Embryonic facial prominence (tissue), 1 donor: ENCODE measurements around the gene MGST3.
"Not testable (repeated sequence)": the region's sequence is repeated elsewhere in the genome, so short reads cannot be mapped to it uniquely, and the experiment has no call there.

Experiments
- DNase-seq: peaks from one replicate; pipeline ENCODE4 v3.0.0-alpha.2; 2016; ENCODE audit errors: extremely low spot score

Gene MGST3

GRCh38 chr1:165658766-165659580, 27.9 kb downstream of the MGST3 start:
- DNase-seq: not testable (repeated sequence)

DNA sequence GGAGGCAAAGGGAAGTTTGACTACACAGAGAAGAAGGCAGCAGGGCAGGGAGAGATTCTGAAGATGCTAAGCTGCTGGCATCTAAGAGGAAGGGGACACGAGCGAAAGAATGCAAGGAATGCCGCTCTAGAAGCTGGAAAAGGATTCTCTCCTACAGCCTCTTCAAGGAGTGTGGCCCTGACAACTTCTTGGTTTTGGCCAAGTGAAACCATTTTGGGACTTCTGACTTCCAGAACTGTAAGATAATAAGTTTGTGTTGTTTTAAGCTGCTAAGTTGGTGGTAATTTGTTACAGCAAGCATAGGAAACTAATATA, 28.5 kb downstream of the MGST3 start:
- DNase-seq: no peak

DNA sequence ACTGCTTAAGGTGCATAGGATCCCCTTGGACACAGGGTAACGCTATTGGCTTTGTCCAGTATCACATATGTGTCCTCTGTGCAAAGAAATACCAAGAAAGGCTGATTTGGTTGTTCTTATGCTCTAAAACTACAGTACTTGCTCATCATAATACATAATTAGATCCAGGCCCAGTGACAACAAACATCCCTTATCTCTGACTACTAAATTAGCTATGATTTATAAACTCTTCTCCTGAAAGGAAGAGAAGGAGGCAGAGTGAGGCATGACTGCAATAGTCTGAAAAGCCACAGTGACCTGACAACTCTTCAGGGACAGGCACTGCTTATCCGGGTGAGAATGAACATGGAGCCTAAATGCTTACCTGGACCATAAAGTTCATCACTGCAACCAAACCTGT, 30.7 kb downstream of the MGST3 start:
- DNase-seq: no peak

DNA sequence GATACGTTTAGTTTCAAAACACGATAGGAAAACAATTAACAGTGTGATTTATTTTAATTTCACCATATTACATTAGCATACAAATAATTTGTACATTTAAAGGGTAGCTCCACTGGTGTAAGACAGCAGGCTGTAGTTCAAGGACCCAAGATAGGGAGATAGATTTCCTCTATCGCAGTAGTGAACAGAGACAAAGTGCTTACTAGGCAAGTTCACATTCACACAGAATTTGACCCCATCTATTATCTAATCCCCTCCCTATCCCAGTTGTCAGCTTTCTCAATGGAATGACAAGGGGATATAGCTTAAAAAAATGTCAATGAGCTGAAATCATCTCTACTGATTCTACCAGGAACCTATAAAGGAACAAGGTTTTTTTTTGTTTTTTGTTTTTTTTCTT, 31.2 kb downstream of the MGST3 start:
- no peak for DNase-seq

- no peak for DNase-seq
Measured at GRCh38 chr1:165666152-165666825, 35.3 kb downstream of the MGST3 start.

DNA sequence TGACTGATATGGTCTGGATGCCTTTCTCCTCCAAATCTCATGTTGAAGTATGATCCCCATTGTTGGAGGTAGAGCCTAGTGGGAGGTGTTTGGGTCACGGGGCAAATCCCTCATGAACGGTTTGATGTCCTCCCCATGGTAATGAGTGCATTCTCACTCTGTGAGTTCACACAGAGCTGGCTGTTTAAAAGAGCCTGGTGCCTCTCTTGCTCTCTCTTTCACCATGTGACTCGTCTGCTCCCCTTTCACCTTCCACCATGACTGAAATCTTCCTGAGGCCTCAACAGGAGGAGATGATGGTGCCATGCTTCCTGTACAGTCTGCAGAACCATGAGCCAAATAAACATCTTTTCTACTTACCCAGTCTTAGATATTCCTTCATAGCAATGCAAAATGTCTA, 37.1 kb downstream of the MGST3 start:
- DNase-seq: no peak

- DNase-seq: no peak
Measured at GRCh38 chr1:165671526-165671925, 40.5 kb downstream of the MGST3 start.

GRCh38 chr1:165674599-165674998, 43.6 kb downstream of the MGST3 start:
- DNase-seq: no peak

GRCh38 chr1:165675794-165676193, 44.8 kb downstream of the MGST3 start:
- DNase-seq: no peak

DNA sequence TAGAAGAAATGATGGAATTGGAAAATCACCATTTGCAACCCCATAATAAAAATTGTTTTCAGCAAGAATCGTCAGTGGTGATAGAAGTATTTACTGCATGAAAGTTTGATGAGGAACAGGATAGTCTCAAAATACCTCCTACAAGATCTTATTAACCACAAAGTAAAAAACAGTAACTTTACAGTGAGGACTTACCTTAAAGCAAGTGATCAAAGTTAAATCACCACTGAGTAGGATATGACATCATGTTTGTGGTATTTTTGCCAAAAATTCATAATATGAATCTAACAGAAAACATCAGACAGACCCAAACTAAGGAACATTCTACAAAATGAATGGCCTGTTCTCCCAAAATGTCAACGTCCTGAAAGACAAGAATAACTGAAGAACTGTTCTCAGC, 47.5 kb downstream of the MGST3 start:
- DNase-seq: no peak

GRCh38 chr1:165679282-165680036, 48.4 kb downstream of the MGST3 start:
- DNase-seq: no peak

DNA sequence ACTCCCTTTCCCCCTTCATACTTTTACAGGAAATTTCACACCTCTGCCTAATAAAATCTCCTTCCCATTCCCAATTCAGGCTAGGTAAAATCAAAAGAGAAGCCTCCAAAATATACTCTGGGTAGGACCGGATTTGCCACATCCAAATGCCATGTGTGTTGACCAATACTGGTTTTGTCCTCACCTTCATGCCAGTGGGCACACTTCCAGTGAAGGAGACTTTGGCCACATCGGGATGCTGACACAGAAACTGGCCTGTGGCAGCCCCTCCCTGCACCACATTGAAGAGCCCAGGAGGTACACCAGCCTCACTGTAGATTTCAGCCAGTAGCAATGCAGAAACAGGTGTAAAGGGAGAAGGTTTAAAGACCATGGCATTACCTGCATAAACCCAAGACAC, 49.3 kb downstream of the MGST3 start:
- DNase-seq: no peak

DNA sequence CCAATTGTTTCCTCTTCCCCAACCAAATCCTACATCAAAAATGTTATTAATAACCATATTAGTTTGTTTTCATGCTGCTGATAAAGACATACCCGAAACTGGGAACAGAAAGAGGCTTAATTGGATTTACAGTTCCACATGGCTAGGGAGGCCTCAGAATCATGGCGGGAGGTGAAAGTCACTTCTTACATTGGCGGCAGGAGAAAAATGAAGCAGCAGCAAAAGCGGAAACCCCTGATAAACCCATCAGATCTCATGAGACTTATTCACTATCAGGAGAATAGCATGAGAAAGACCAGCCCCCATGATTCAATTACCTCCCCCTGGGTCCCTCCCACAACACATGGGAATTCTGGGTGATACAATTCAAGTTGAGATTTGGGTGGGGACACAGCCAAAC, 49.7 kb downstream of the MGST3 start:
- DNase-seq: not testable (repeated sequence)

DNA sequence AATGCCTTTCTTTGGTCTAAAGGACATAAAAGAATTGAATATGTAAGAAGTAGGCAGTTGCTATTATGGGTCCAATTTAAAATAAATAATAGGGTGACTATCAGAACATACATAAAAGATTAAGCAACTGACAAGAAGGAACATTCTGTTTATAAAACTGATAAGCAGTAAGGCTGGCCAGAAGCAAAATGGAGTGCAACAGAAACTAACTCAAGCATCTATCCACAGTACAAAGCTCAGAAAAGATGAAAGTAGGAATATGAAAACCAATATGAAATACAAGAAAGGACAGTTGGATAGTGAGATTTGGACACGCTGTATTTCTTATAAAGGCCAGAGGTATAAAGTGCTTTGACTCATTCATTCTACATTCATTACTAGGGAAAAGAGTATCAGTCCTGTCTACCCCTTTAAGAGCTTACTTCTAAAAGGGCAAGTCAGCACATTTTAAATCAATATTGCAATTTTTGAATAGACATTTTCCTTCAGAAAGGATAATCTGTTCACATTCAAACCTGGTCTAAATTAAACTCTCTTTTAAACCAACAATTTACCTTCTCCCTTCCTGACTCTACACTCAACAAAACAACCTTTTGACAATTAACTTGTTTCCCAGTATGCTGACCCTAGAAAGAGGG, 52.9 kb downstream of the MGST3 start:
- DNase-seq: no peak

DNA sequence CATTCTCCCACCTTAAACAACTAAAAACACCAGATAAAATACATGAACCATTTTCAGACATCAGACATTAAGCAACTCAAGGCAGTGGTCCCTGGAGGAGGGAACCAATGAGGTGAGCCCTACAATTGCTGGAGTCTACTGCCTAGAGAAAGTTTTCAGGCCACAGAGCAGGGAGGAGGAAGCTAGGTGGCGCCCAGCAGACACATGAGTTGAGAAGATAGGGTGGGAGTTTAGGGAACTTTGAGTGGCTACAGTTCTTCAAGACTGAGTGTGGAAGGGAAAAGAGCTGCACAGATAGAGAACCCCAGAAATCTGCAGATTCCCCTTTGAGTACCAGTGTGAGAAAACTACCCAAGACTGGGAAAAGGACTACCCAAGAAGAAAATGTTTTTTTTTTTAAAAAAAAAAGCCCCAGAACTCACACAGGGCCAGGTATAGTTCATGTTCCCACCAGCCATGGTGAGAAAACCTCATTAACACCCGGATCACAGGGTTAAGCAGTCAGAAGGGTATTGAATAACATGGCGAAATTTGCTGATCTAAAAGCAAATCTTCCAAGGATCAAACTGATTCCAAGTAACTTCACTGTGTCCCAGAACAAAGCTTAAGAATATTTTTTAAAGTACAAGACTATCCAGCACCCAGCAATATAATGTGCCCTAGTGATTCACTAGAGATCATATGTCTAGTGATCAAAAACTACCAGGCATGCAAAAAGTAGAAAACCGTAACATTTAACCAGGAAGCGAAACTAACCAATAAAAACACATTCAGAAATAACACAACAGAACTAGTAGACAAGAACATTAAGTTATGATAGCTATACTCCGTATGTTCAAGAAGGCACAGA, 55.3 kb downstream of the MGST3 start:
- DNase-seq: no peak

DNA sequence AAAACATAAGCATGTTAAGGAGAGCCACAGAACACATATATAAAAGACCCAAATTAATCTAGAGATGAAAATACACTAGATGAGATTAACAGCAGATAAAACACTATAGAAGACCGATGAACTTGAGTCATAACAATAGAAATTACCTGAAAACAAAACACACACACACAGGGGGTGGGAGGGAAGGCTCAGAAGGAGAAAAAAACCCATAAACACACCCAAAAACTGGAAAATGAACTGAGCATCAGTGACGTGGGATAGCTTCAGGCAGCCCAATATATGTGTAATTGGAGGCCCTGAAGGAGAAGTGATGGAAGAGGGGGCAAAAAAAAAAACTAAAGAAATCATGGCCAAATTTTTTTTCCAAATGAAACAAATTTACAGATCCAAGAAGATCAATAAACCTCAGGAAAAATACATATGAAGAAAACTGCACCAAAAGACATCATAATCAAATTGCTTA, 56.0 kb downstream of the MGST3 start:
- DNase-seq: no peak

GRCh38 chr1:165688046-165688445, 57.0 kb downstream of the MGST3 start:
- no peak for DNase-seq

DNA sequence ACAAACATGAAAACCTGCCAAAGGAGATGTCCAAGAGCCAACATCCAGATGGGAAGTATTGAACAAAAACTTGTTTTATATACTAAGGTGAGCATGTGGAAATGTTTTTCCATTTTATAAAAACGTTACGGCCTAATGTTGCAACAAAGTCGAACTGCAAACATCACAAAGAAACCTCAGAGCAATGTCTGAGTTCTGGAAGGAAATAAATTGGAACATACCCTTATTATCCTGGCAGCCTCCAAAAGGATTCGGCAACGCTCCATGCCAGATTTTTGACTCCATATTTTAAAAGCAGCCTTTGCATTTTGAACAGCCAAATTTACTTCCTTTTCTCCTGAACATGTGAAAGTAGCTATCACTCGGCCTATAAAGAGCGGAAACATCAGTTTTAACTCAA, 64.0 kb downstream of the MGST3 start:
- peak; percentile 9 for DNase-seq

GRCh38 chr1:165696625-165697100, 65.6 kb downstream of the MGST3 start:
- DNase-seq: no peak

- no peak for DNase-seq
Measured at GRCh38 chr1:165697491-165697880, 66.5 kb downstream of the MGST3 start.
